Mucosa of stomach (tissue), 1 donor: ENCODE results near the gene STX10.
"Not testable (repeated sequence)": the region's sequence is repeated elsewhere in the genome, so short reads cannot be mapped to it uniquely, and the experiment has no call there.

Experiments
- H3K27me3 ChIP-seq: one replicate; pipeline ENCODE4 v1.7.0; 2013; ENCODE audit warnings: mild to moderate bottlenecking, low read length; ENCODE audit not compliant: control insufficient read depth, insufficient read depth
- H3K36me3 ChIP-seq: one replicate; pipeline ENCODE4 v1.7.0; 2013; ENCODE audit warnings: low read length; ENCODE audit not compliant: control insufficient read depth, insufficient read depth
- H3K4me1 ChIP-seq: one replicate; pipeline ENCODE4 v1.7.0; 2013; ENCODE audit warnings: mild to moderate bottlenecking, low read length; ENCODE audit not compliant: control insufficient read depth, insufficient read depth
- H3K4me3 ChIP-seq: one replicate; pipeline ENCODE4 v1.7.0; 2013; ENCODE audit warnings: low read length
- H3K9ac ChIP-seq: one replicate; pipeline ENCODE4 v1.7.0; 2013; ENCODE audit warnings: mild to moderate bottlenecking, low read length, moderate library complexity
- H3K9me3 ChIP-seq: one replicate; pipeline ENCODE4 v1.7.0; 2013; ENCODE audit warnings: mild to moderate bottlenecking, low read length, moderate library complexity; ENCODE audit not compliant: control insufficient read depth
- donor health status: Pancreatic carcinoma.

The STX10 gene, protein sequence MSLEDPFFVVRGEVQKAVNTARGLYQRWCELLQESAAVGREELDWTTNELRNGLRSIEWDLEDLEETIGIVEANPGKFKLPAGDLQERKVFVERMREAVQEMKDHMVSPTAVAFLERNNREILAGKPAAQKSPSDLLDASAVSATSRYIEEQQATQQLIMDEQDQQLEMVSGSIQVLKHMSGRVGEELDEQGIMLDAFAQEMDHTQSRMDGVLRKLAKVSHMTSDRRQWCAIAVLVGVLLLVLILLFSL

DNA sequence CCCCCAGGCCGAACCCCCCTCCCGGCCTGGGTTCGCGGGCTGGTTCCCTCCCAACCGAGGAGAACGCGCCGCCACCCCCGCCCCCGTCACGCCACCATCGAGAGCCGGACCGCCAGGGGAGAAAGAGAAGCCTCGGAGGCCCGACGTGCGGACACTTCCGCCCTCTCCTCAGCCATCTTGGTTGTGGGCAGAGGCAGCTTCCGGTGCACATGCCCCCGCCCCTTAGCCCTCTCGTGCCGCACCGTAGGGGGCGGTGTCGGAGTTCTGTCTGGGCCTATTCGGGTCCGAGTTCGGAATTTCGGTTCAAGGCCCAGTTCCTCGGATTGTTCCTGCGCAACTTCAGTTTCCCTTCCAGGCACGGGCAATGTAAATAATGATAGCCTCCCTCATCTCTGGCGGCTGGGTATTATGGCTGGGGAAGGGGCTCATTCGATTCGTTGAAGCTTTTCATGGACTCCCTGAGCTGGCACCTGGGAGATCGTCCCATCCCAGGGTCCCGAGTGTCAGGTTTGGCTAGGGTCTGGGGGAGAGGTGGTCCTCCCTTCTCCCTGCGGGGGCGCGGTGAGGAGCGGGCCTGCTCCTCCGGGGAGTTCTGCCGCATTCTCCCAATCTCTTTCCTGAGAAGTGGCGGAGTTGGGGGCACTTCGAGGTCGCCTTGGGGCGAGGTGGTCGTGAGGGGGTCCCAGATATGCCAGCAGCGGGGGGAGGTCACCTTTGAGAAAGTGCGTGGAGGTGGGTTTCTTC, at the start of gene STX10, which contains the start of gene IER2:
STX10 (minus strand) TSS at position 189 of the 744 bp plus-strand sequence. CDS start 202 bp downstream, outside the sequence.
IER2 (plus strand) TSS at position 225 of the 744 bp plus-strand sequence. CDS start 2,776 bp downstream, outside the sequence.
- H3K4me3 ChIP-seq = peak within 1 kb of the TSS; percentile 100
- H3K36me3 ChIP-seq = no peaks in the 10 kb centered on the region
- peaks cover 14% of the 10 kb centered on the region for H3K4me1 ChIP-seq
- H3K27me3 ChIP-seq = no peaks in the 10 kb centered on the region
- H3K9me3 ChIP-seq = no peaks in the 10 kb centered on the region
- H3K9ac ChIP-seq = peak within 1 kb of the TSS; percentile 100

DNA sequence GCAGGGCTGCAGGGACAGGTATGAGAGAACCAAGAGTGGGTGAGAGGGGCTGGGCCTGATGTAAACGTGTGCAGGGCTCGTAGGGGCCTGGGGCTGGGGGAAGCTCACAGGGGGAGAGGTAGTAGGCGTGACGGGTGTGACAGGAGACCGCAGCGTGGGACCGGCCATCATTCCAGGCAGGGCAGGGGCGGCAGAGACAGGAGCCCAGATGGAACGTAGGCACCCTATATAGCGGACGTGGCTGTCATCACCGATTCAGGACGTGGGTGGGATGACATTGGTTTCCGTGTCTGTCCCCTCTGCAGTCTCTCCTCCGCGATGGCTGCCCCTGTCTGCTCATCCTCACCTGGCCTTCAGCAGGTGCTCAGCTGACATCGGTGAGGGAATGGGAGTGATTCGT, 48.5 kb upstream of the STX10 start:
- Histone ChIP-seq H3K4me1 (peaks cover 20% of the 10 kb centered on the region), H3K36me3 (no peaks in the 10 kb centered on the region), H3K9ac (no peak overlapping the region), H3K27me3 (no peaks in the 10 kb centered on the region), H3K9me3 (no peaks in the 10 kb centered on the region), H3K4me3 (no peak overlapping the region)

DNA sequence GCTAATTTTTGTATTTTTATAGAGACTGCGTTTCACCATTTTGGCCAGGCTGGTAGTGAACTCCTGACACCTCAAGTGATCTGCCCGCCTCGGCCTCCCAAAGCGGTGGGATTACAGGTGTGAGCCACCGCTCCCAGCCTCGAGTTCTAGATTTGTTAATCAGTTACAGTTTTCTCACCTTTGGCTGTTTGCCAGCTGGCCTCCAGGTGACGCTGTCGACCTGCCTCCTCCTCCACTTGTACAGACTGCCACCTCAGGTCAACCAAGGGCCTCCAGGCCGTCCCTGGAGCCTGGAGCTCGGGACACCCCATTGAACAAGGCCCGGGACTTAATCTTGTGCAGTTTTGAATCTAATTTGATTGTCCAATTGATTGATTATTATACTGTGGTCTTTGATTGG, 45.5 kb upstream of the STX10 start:
- H3K36me3 ChIP-seq = no peaks in the 10 kb centered on the region
- H3K9ac ChIP-seq = peak overlapping the region; percentile 25
- H3K9me3 ChIP-seq = no peaks in the 10 kb centered on the region
- H3K4me3 ChIP-seq = no peak overlapping the region
- no peaks in the 10 kb centered on the region for H3K27me3 ChIP-seq
- H3K4me1 ChIP-seq = peaks cover 30% of the 10 kb centered on the region

DNA sequence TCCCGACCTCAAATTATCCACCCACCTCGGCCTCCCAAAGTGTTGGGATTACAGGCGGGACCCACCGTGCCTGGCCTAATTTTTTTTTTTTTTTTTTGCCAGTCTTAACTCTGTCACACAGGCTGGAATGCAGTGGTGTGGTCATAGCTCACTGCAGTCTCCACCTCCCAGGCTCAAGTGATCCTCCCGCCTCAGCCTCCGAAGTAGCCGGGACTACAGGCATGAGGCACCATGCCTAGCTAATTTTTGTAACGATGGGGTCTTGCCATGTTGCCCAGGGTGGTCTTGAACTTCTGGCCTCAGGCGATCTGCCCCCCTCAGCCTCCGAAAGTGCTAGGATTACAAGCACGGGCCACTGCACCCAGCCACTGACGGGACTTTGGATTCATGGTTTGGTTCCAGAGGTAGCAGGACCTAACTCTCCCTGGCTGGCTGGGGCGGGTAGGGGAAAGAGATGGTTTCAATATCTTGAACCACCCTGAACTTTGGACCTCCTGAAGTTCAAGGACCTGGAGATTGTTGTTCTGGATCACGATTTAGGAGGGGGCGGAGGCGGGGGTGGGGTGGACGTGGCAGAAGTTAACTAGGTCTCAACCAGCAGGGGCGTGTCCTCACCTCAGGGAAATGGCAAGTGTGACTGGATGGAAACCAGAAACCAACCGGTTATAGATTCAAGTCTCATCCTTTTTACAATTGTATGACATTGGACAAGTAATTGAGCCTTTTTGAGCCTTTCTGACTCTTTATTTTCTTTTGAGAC, 40.8 kb upstream of the STX10 start:
- Histone ChIP-seq H3K27me3 (no peaks in the 10 kb centered on the region), H3K4me3 (no peak overlapping the region), H3K9ac (peak overlapping the region; percentile 50), H3K9me3 (no peaks in the 10 kb centered on the region), H3K4me1 (peaks cover 35% of the 10 kb centered on the region), H3K36me3 (no peaks in the 10 kb centered on the region)

DNA sequence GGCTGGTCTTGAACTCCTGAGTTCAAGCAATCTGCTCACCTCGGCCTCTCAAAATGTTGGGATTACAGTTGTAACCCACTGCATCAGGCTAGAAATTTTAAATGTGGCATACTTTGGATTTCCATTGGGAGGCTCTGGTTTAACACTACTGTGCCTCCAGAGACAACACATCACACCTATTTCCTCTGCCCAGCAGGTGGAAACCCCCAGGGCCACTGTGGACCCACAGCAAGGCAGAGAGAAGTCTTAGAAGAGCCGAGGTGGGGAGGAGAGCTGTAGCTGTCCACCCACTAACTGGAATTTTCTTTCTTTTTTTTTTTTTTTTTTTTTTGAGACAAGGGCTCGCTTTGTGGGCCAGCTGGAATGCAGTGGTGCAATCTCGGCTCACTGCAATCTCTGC, 39.4 kb upstream of the STX10 start:
- Histone ChIP-seq H3K4me1 (peaks cover 22% of the 10 kb centered on the region), H3K27me3 (no peaks in the 10 kb centered on the region), H3K9me3 (no peaks in the 10 kb centered on the region)

DNA sequence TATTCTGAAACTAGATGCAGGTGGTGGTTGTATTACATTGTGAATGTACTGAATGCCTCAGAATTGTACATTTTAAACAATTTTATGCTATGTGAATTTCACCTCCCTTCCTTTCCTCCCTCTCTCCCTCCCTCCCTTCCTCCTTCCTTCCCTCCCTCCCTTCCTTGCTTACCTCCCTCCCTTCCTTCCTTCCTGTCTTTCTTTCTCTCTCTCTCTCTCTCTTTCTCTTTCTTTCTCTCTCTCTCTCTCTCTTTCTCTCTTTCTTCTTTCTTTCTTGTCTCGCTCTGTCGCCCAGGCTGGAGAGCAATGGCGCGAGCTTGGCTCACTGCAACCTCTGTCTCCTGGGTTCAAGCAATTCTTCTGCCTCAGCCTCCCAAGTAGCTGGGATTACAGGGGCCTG, 37.2 kb upstream of the STX10 start:
- no peaks in the 10 kb centered on the region for H3K27me3 ChIP-seq
- no peak overlapping the region for H3K9ac ChIP-seq
- H3K4me1 ChIP-seq = peaks cover 17% of the 10 kb centered on the region
- no peak overlapping the region for H3K4me3 ChIP-seq
- H3K9me3 ChIP-seq = no peaks in the 10 kb centered on the region
- no peaks in the 10 kb centered on the region for H3K36me3 ChIP-seq

More for the DNA sequence above, 39.4 kb upstream of the STX10 start:
- H3K9ac ChIP-seq = no peak overlapping the region
- no peak overlapping the region for H3K4me3 ChIP-seq
- H3K36me3 ChIP-seq = no peaks in the 10 kb centered on the region

DNA sequence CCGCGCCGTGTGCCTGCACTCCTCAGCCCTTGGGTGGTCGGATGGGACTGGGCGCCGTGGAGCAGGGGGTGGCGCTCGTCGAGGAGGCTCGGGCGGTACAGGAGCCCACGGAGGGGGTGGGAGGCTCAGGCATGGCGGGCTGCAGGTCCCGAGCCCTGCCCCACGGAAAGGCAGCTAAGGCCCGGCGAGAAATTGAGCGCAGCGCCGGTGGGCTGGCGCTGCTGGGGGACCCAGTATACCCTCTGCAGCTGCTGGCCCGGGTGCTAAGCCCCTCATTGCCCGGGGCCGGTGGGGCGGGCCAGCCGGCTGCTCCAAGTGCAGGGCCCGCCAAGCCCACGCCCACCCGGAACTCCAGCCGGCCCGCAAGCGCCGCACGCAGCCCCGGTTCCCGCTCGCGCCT, 36.5 kb upstream of the STX10 start:
- H3K4me3 ChIP-seq, H3K9ac ChIP-seq, H3K27me3 ChIP-seq, H3K9me3 ChIP-seq, H3K36me3 ChIP-seq: not testable (repeated sequence)
- peaks cover 21% of the 10 kb centered on the region for H3K4me1 ChIP-seq

DNA sequence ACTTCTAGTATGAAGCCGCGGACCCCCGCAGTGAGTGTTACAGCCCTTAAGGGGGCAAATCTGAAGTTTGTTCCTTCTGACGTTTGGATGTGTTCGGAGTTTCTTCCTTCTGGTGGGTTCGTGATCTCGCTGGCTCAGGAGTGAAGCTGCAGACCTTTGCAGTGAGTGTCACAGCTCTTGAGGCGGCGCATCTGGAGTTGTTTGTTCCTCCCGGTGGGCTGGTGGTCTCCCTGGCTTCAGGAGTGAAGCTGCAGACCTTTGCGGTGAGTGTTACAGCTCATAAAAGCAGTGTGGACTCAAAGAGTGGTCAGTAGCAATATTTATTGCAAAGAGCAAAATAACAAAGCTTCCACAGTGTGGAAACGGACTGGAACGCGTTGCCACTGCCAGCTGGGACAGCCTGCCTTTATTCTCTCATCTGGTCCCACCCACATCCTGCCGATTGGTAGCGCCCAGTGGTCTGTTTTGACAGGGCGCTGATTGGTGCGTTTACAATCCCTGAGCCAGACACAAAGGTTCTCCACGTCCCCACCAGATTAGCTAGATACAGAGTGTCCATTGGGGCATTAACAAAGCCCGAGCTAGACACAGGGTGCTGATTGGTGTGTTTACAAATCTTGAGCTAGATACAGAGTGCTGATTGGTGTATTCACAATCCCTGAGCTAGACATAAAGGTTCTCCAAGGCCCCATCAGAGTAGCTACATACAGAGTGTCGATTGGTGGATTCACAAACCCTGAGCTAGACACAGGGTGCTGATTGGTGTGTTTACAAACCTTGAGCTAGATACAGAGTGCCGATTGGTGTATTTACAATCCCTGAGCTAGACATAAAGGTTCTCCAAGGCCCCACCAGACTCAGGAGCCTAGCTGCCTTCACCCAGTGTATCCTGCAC, 35.8 kb upstream of the STX10 start:
- H3K36me3 ChIP-seq, H3K4me3 ChIP-seq, H3K27me3 ChIP-seq, H3K9ac ChIP-seq, H3K9me3 ChIP-seq: not testable (repeated sequence)
- peaks cover 17% of the 10 kb centered on the region for H3K4me1 ChIP-seq

DNA sequence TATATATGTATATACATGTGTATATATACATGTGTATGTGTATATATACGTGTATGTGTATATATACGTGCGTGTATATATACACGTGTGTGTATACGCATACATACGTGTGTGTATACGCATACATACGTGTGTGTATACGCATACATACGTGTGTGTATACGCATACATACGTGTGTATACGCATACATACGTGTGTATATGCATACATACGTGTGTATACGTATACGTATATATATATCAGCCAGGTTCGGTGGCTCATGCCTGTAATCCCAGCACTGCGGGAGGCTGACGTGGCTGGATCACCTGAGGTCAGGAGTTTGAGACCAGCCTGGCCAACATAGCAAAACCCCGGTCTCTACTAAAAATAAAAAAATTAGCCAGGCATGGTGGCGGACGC, 34.8 kb upstream of the STX10 start:
- not testable (repeated sequence) for H3K4me1 ChIP-seq, H3K9me3 ChIP-seq, H3K9ac ChIP-seq, H3K27me3 ChIP-seq, H3K36me3 ChIP-seq, H3K4me3 ChIP-seq

DNA sequence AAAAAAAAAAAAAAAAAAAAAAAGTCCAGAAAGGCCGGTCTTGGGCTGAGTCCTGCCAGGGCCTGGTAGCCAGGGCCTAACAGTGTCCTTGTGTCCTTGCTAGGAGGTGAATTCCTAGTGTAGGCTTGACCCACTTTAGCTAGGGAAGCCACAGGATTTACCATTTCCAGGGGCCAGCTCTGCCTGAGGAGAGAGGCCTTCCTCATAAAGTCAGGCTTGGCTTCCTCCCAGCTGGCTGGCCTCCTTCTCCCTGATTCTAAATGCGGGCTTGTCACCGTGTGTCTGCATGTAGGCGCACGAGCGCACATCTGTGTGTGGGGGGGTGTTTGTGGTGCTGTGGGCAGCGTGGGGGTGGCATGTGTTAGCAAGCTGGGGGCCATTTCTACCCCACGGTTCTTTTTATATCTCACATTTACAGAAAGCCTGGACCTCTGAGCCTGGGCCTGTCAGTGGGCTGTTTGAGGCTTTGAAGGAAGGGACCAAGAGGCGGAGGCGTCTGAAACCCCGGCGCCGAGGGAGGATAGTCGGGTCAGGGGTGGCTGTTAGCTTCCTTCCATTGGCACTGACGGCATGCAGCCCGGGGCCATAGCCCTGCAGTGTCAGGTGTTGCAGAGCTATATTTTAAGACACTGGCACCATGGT, 31.7 kb upstream of the STX10 start:
- no peaks in the 10 kb centered on the region for H3K9me3 ChIP-seq
- no peak overlapping the region for H3K4me3 ChIP-seq
- H3K27me3 ChIP-seq = no peaks in the 10 kb centered on the region
- no peaks in the 10 kb centered on the region for H3K36me3 ChIP-seq
- H3K9ac ChIP-seq = peak overlapping the region; percentile 24
- H3K4me1 ChIP-seq = peaks cover 7% of the 10 kb centered on the region

DNA sequence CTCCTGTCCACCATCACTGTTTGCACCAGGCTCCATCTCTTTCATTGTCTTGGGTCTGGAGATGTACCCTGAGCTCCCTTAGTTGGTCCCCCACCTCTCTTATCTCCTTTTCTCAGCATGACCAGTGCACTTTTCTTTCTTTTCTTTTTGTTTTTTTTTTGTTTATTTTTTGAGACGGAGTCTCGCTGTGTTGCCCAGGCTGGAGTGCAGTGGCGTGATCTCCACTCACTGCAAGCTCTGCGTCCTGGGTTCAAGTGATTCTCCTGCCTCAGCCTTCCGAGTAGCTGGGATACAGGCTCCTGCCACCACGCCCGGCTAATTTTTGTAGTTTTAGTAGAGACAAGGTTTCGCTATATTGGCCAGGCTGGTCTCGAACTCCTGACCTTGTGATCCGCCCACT, 28.1 kb upstream of the STX10 start:
- H3K4me3 ChIP-seq, H3K27me3 ChIP-seq, H3K36me3 ChIP-seq, H3K9ac ChIP-seq, H3K9me3 ChIP-seq: not testable (repeated sequence)
- peaks cover 10% of the 10 kb centered on the region for H3K4me1 ChIP-seq
